ENCODE data around the gene MKRN3. TPM values are rescaled to one million over a fixed set of nuclear protein-coding genes. Genes with fewer than 3 reads are reported as not detected.

MKRN3 gene
- total and polyA plus RNA-seq, 5 donors from 2014 or later: 2.2 to 3.2 (median 2.5) TPM

DNA sequence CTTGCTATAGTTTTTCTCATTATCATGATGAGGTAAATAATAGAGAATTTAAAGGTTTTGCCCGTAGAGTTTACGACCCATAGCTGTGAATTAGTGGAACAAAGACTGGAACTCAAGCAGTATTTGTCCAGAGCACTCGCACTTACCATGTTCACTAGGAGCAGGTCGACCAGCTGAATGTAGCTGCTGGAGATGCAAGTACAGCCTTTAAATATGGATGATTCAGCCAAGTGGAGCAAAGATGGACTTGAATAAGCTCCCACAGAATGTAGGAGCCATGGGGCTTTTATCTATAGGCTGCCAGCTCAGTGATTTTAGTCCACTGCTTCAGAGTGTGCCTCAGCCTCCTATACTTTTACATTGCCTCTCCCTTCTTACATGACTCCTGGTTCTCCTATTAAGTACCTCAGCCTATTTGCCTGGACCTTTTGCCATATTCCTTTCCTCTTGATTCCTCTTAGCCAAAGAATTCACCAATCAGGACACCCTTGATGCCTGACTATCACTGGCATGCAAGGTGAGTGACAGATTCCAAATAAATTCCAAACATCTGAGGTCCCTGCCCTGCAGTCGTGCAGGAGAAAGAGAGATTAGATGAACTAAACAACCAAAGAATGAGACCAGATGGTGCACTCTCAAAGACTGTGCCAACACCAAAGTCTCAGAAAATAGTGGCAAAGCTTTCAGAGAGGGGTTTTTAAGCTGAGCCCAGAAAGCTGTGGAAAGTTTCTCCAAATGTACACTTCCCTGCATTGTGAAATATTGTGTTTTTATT is 3.9 kb downstream of the MKRN3 start:
- Mint-ChIP-seq H3K36me3 (no peaks in the 10 kb centered on the region), H3K4me3 (no peak overlapping the region), H3K4me1 (peaks cover 0 to 5% (median 2%) of the 10 kb centered on the region in 4 donors), H3K9me3 (peaks cover 0 to 6% (median 2%) of the 10 kb centered on the region in 7 donors), H3K27me3 (no peaks in the 10 kb centered on the region), H3K27ac (no peak overlapping the region)
- Histone ChIP-seq H3K9me3 (ENCODE audit: control insufficient read depth in 2 of 2, low read length in 2 of 2) (no peaks in the 10 kb centered on the region), H3K27ac (ENCODE audit: insufficient read depth, low read length, poor library complexity, severe bottlenecking) (no peak overlapping the region), H3K4me1 (ENCODE audit: control insufficient read depth, insufficient read depth, low read length, poor library complexity, severe bottlenecking) (no peaks in the 10 kb centered on the region), H3K36me3 (ENCODE audit: control insufficient read depth, insufficient read depth, low read length) (no peaks in the 10 kb centered on the region), H3K27me3 (ENCODE audit: control insufficient read depth, insufficient read depth, low read length) (no peaks in the 10 kb centered on the region), H3K4me3 (ENCODE audit: low read depth, low read length) (no peak overlapping the region)
- DNase-seq (no peak), ATAC-seq (ENCODE audit: low read depth in 2 of 2) (no peak)

DNA sequence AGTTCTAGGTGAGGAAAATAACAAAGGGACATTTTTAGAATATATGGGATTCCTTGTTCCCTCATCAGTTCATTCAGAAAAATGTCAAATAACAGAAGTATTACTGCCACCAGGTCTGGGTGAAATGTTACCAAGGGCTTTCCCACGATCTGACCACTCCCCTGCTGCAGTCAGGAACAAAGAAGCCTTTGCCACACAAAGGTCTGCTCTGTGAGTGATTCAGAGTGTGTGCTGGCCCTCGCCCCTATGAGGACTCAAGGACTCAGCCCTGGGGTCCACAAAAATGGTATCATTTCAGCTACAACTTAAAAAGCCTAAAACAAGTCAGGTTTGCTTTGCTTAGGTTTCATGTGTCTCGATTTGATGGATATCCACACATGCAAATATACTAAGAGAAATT is 5.0 kb downstream of the MKRN3 start:
- no peak overlapping the region for H3K4me3 Mint-ChIP-seq
- H3K27ac ChIP-seq (ENCODE audit: insufficient read depth, low read length, poor library complexity, severe bottlenecking): no peak overlapping the region
- H3K36me3 ChIP-seq (ENCODE audit: control insufficient read depth, insufficient read depth, low read length): no peaks in the 10 kb centered on the region
- DNase-seq (no peak), ATAC-seq (ENCODE audit: low read depth in 2 of 2) (no peak)
- no peaks in the 10 kb centered on the region for H3K9me3 ChIP-seq (ENCODE audit: control insufficient read depth in 2 of 2, low read length in 2 of 2)
- H3K4me3 ChIP-seq (ENCODE audit: low read depth, low read length): no peak overlapping the region
- no peaks in the 10 kb centered on the region for H3K27me3 ChIP-seq (ENCODE audit: control insufficient read depth, insufficient read depth, low read length)
- H3K9me3 Mint-ChIP-seq: peaks cover 0 to 5% (median 1%) of the 10 kb centered on the region in 7 donors
- H3K4me1 Mint-ChIP-seq: peaks cover 0 to 5% (median 2%) of the 10 kb centered on the region in 4 donors
- H3K4me1 ChIP-seq (ENCODE audit: control insufficient read depth, insufficient read depth, low read length, poor library complexity, severe bottlenecking): no peaks in the 10 kb centered on the region
- no peaks in the 10 kb centered on the region for H3K27me3 Mint-ChIP-seq
- no peaks in the 10 kb centered on the region for H3K36me3 Mint-ChIP-seq
- no peak overlapping the region for H3K27ac Mint-ChIP-seq

DNA sequence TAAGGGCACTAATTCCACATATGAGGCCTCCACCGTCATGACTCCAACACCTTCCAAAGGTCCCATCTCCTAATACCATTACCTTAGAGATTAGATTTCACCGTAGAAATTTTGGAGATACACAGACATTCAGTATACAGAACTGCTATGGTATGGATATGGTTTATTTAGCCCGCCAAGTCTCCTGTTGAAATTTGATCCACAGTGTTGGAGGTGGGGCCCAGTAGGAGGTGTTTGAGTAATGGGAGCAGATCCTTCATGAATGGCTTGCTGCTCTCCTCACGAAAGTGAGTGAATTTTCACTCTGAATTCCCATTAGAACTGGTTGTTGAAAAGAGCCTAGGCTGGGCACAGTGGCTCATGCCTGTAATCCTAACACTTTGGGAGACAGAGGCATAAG is 7.4 kb downstream of the MKRN3 start:
- no peaks in the 10 kb centered on the region for H3K36me3 ChIP-seq (ENCODE audit: control insufficient read depth, insufficient read depth, low read length)
- no peaks in the 10 kb centered on the region for H3K4me1 ChIP-seq (ENCODE audit: control insufficient read depth, insufficient read depth, low read length, poor library complexity, severe bottlenecking)
- no peak for ATAC-seq (ENCODE audit: low read depth in 2 of 2)
- no peaks in the 10 kb centered on the region for H3K27me3 ChIP-seq (ENCODE audit: control insufficient read depth, insufficient read depth, low read length)
- Mint-ChIP-seq H3K27me3 (no peaks in the 10 kb centered on the region), H3K9me3 (peaks cover 0 to 5% (median 0%) of the 10 kb centered on the region in 7 donors), H3K4me3 (no peak overlapping the region), H3K36me3 (no peaks in the 10 kb centered on the region), H3K4me1 (peaks cover 0 to 4% (median 0%) of the 10 kb centered on the region in 4 donors), H3K27ac (no peak overlapping the region)
- H3K4me3 ChIP-seq (ENCODE audit: low read depth, low read length): no peak overlapping the region
- no peak for DNase-seq
- H3K27ac ChIP-seq (ENCODE audit: insufficient read depth, low read length, poor library complexity, severe bottlenecking): no peak overlapping the region
- H3K9me3 ChIP-seq (ENCODE audit: control insufficient read depth in 2 of 2, low read length in 2 of 2): no peaks in the 10 kb centered on the region

DNA sequence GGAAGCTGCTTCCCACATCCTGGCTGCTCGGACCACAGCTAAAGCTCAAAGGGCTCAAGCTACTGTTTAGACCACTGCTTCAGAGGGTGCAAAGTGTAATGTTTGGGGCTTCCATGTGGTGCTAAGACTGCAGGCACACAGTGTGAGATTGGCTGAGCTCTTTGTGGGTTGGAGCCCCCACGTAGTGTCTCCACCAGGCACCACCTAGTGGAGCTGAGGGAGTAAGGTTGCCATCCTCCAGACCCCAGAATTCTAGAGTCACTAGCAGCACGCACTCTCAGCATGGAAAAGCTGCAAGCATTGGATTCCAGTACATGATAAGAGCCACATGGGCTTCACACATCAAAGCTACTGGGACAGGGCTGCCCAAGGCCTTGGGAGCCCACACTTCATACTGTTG is 9.3 kb downstream of the MKRN3 start:
- H3K9me3 Mint-ChIP-seq: peaks cover 0 to 5% (median 0%) of the 10 kb centered on the region in 7 donors
- H3K27ac Mint-ChIP-seq: no peak overlapping the region
- ATAC-seq (ENCODE audit: low read depth in 2 of 2): no peak
- Histone ChIP-seq H3K27me3 (ENCODE audit: control insufficient read depth, insufficient read depth, low read length) (no peaks in the 10 kb centered on the region), H3K36me3 (ENCODE audit: control insufficient read depth, insufficient read depth, low read length) (no peaks in the 10 kb centered on the region), H3K9me3 (ENCODE audit: control insufficient read depth in 2 of 2, low read length in 2 of 2) (no peaks in the 10 kb centered on the region), H3K4me1 (ENCODE audit: control insufficient read depth, insufficient read depth, low read length, poor library complexity, severe bottlenecking) (no peaks in the 10 kb centered on the region), H3K27ac (ENCODE audit: insufficient read depth, low read length, poor library complexity, severe bottlenecking) (no peak overlapping the region), H3K4me3 (ENCODE audit: low read depth, low read length) (no peak overlapping the region)
- H3K4me3 Mint-ChIP-seq: no peak overlapping the region
- H3K4me1 Mint-ChIP-seq: peaks cover 0 to 4% (median 0%) of the 10 kb centered on the region in 4 donors
- H3K27me3 Mint-ChIP-seq: no peaks in the 10 kb centered on the region
- DNase-seq: no peak
- H3K36me3 Mint-ChIP-seq: no peaks in the 10 kb centered on the region

DNA sequence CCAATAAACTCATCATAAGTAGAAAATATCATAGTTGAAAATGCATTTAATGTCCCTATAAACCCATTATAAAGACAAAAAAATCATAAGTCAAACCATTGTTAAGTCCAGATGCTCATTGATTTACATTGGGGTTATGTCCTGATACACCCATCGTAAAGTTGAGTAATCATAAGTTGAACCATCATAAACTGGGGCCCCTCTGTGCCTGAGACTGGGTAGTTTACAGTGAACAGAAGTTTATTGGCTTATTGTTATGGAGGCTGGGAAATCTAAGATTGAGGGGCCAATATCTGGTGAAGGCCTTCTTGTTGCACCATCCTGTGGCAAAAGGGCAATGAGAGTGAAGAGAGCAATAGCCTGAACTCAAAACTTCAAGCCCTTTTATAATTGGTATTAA is 10.6 kb downstream of the MKRN3 start:
- H3K4me3 Mint-ChIP-seq: no peak overlapping the region
- H3K27ac Mint-ChIP-seq: no peak overlapping the region
- no peak for ATAC-seq (ENCODE audit: low read depth in 2 of 2)

DNA sequence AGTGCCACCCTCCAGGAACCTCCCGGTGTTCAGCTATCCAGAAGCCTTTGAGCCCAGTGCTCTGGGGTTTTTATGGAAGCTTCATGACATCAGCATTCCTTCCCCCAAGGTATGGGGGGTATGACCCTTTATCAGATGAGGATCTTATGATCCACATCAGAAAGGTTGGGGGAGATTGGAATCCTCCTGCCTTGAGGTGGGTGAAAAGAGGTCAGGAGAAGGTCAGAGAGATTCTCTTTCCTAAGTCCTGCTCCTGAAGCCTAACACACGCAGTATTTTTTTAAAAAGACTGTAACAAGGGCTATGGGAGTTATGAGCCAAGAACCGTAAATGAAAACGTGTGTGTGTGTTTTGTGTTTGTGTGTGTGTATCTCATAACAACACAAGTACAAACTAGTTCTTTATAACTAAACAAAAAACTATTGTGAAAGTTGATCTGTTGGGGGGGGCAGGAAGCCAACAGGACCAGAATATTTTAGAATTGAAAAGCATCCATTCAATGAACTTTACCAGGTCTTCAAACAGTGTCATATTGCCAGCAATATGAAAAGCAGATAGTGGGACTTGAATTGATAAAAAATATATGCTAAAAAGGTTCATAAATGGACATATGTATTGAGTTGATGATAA is 13.2 kb downstream of the MKRN3 start:
- H3K4me1 Mint-ChIP-seq: peaks cover 0 to 4% (median 0%) of the 10 kb centered on the region in 4 donors

More for the DNA sequence above, 10.6 kb downstream of the MKRN3 start:
- Histone ChIP-seq H3K4me3 (ENCODE audit: low read depth, low read length) (no peak overlapping the region), H3K4me1 (ENCODE audit: control insufficient read depth, insufficient read depth, low read length, poor library complexity, severe bottlenecking) (no peaks in the 10 kb centered on the region), H3K9me3 (ENCODE audit: control insufficient read depth in 2 of 2, low read length in 2 of 2) (no peaks in the 10 kb centered on the region), H3K36me3 (ENCODE audit: control insufficient read depth, insufficient read depth, low read length) (no peaks in the 10 kb centered on the region), H3K27me3 (ENCODE audit: control insufficient read depth, insufficient read depth, low read length) (no peaks in the 10 kb centered on the region), H3K27ac (ENCODE audit: insufficient read depth, low read length, poor library complexity, severe bottlenecking) (no peak overlapping the region)
- Mint-ChIP-seq H3K4me1 (peaks cover 0 to 4% (median 0%) of the 10 kb centered on the region in 4 donors), H3K27me3 (no peaks in the 10 kb centered on the region), H3K9me3 (peaks cover 0 to 5% (median 0%) of the 10 kb centered on the region in 7 donors), H3K36me3 (no peaks in the 10 kb centered on the region)
- no peak for DNase-seq

DNA sequence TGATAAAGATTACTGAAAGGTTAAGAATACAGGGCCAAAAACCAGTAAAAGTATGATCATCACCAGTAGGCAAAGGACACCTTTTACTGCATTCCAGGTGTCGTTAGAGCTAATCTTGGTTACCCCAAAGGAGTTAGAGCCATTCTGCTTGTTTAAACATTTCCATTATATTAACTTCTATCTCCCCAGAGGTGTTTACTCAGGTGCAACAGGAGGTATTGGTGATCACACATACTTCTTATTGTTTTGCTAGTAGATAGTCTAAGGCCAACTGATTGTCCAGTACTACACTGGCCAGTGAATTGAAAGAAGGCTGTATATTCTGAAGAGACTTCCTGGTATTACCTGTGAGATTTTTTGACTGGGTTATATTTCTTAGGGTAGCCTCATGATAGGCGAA is 22.8 kb downstream of the MKRN3 start:
- H3K4me1 Mint-ChIP-seq: no peaks in the 10 kb centered on the region
- ATAC-seq (ENCODE audit: low read depth in 2 of 2): no peak

More for the DNA sequence above, 13.2 kb downstream of the MKRN3 start:
- Mint-ChIP-seq H3K27me3 (no peaks in the 10 kb centered on the region), H3K36me3 (no peaks in the 10 kb centered on the region), H3K4me3 (no peak overlapping the region), H3K9me3 (peaks cover 0 to 2% (median 0%) of the 10 kb centered on the region in 7 donors), H3K27ac (no peak overlapping the region)
- Histone ChIP-seq H3K27me3 (ENCODE audit: control insufficient read depth, insufficient read depth, low read length) (no peaks in the 10 kb centered on the region), H3K4me1 (ENCODE audit: control insufficient read depth, insufficient read depth, low read length, poor library complexity, severe bottlenecking) (no peaks in the 10 kb centered on the region), H3K36me3 (ENCODE audit: control insufficient read depth, insufficient read depth, low read length) (no peaks in the 10 kb centered on the region), H3K27ac (ENCODE audit: insufficient read depth, low read length, poor library complexity, severe bottlenecking) (no peak overlapping the region), H3K9me3 (ENCODE audit: control insufficient read depth in 2 of 2, low read length in 2 of 2) (no peaks in the 10 kb centered on the region), H3K4me3 (ENCODE audit: low read depth, low read length) (no peak overlapping the region)
- ATAC-seq (ENCODE audit: low read depth in 2 of 2): no peak
- DNase-seq: no peak

More for the DNA sequence above, 22.8 kb downstream of the MKRN3 start:
- no peak for DNase-seq
- Histone ChIP-seq H3K4me1 (ENCODE audit: control insufficient read depth, insufficient read depth, low read length, poor library complexity, severe bottlenecking) (no peaks in the 10 kb centered on the region), H3K27ac (ENCODE audit: insufficient read depth, low read length, poor library complexity, severe bottlenecking) (no peak overlapping the region), H3K27me3 (ENCODE audit: control insufficient read depth, insufficient read depth, low read length) (no peaks in the 10 kb centered on the region), H3K9me3 (ENCODE audit: control insufficient read depth in 2 of 2, low read length in 2 of 2) (no peaks in the 10 kb centered on the region), H3K4me3 (ENCODE audit: low read depth, low read length) (no peak overlapping the region), H3K36me3 (ENCODE audit: control insufficient read depth, insufficient read depth, low read length) (no peaks in the 10 kb centered on the region)
- H3K9me3 Mint-ChIP-seq: peaks cover 0 to 4% (median 0%) of the 10 kb centered on the region in 7 donors
- H3K36me3 Mint-ChIP-seq: no peaks in the 10 kb centered on the region
- no peak overlapping the region for H3K27ac Mint-ChIP-seq
- no peaks in the 10 kb centered on the region for H3K27me3 Mint-ChIP-seq
- no peak overlapping the region for H3K4me3 Mint-ChIP-seq
